AG04450 (cell line): Measurements from ENCODE around the gene CBLN2. TPM values are rescaled to one million over a fixed set of nuclear protein-coding genes. Genes with fewer than 3 reads are reported as not detected.

ENCODE experiments used
- CTCF ChIA-PET: fragments of 300-600, 350-600 bp; formaldehyde crosslinking; extraction: SDS; loops from one replicate; lab custom pipeline; 2022; ENCODE audit warnings: antibody characterized with exemption, inconsistent platforms; lab: Charles Lee
- POLR2A ChIA-PET: fragments of 350-600 bp; formaldehyde crosslinking; extraction: SDS; loops from one replicate; lab custom pipeline; 2021; ENCODE audit warnings: antibody characterized with exemption, inconsistent platforms; lab: Yijun Ruan, JAX
- DNase-seq: peaks from one replicate; pipeline ENCODE4 v3.0.0-alpha.2; 2011; ENCODE audit warnings: low read depth, low spot score
- H3K27ac ChIP-seq: one replicate; pipeline ENCODE4 v1.5.1; 2012; ENCODE audit warnings: low read depth, low read length, control low read depth
- H3K27me3 ChIP-seq: one replicate; pipeline ENCODE4 v1.6.0; 2012; ENCODE audit warnings: low read length; ENCODE audit not compliant: control insufficient read depth, insufficient read depth
- H3K4me3 ChIP-seq: 2 replicates; pipeline ENCODE4 v1.5.1; 2011; ENCODE audit warnings: mild to moderate bottlenecking, low read depth, low read length, control low read depth
- H3K9me3 ChIP-seq: 2 replicates; pipeline ENCODE4 v1.5.1; 2012; ENCODE audit warnings: low read length; ENCODE audit not compliant: control insufficient read depth, insufficient read depth
- CTCF ChIP-seq: IDR thresholded peaks from 2 replicates; pipeline ENCODE4 v1.5.1; 2011; ENCODE audit warnings: low read depth, low read length, control low read depth, inconsistent platforms
- polyA minus RNA-seq: library from RNA; depleted of rRNA, polyadenylated mRNA; stranded (reverse); fragments of >200 nt; gene quantifications from 2 replicates; pipeline ENCODE4 v1.2.3, GENCODE V29; 2011; rRNA and poly(A)+ RNA removed
- polyA plus RNA-seq: library from polyadenylated mRNA; depleted of rRNA; stranded (reverse); fragments of >200 nt; gene quantifications from 2 replicates; pipeline ENCODE4 v1.2.3, GENCODE V29; 2011; rRNA removed

CBLN2 gene
- 0.02 and 0.04 TPM in 2 replicates for polyA plus RNA-seq
- polyA minus RNA-seq: 0.14 TPM in 1 of 2 replicates, not detected in the other

GRCh38 chr18:72544092-72544886, at the start of gene CBLN2:
Gene CBLN2 (minus strand): TSS chr18:72544342. CDS start chr18:72542160, 2,182 bp downstream.
- 0 out of 2 replicates have a peak within 1 kb of the TSS, but pooled peaks have one; percentile 7 for H3K4me3 ChIP-seq

GRCh38 chr18:72588360-72588759, 44.2 kb upstream of the CBLN2 start:
- POLR2A ChIA-PET: no interaction called here
- Histone ChIP-seq H3K27ac (no peak overlapping the region), H3K27me3 (no peaks in the 10 kb centered on the region), H3K4me3 (no peak overlapping the region), H3K9me3 (peaks cover 15% of the 10 kb centered on the region)
- TF ChIP-seq CTCF: no peak
- CTCF ChIA-PET: no interaction called here
- DNase-seq: no peak

More at GRCh38 chr18:72544092-72544886, at the start of gene CBLN2:
- DNase-seq: peak; percentile 8
- Histone ChIP-seq H3K27me3 (peaks cover 21% of the 10 kb centered on the region), H3K9me3 (peaks cover 3% of the 10 kb centered on the region; the same call in 1 of the 2 replicates), H3K27ac (no peak within 1 kb of the TSS)
- CTCF ChIA-PET: interaction anchor here (0.6 to 1.2 kb wide), 4 partner anchors 14 to 1615 kb away, joined by 3 to 6 read pairs (median 4); no protein-coding TSS in a partner anchor
- POLR2A ChIA-PET: no interaction called here
- TF ChIP-seq CTCF: peak; percentile 75

GRCh38 chr18:72584787-72585186, 40.6 kb upstream of the CBLN2 start:
- no peak for TF ChIP-seq CTCF
- no peak overlapping the region for H3K4me3 ChIP-seq
- H3K27ac ChIP-seq: no peak overlapping the region
- no peaks in the 10 kb centered on the region for H3K27me3 ChIP-seq
- peaks cover 24% of the 10 kb centered on the region for H3K9me3 ChIP-seq
- no peak for DNase-seq
- ChIA-PET POLR2A (no interaction called here), CTCF (no interaction called here)

GRCh38 chr18:72581976-72582375, 37.8 kb upstream of the CBLN2 start:
- no peak for TF ChIP-seq CTCF
- ChIA-PET CTCF (no interaction called here), POLR2A (no interaction called here)
- H3K9me3 ChIP-seq: peaks cover 24% of the 10 kb centered on the region
- H3K4me3 ChIP-seq: no peak overlapping the region
- H3K27ac ChIP-seq: no peak overlapping the region
- no peak for DNase-seq
- H3K27me3 ChIP-seq: no peaks in the 10 kb centered on the region

GRCh38 chr18:72572896-72573295, 28.8 kb upstream of the CBLN2 start:
- H3K4me3 ChIP-seq: no peak overlapping the region
- H3K27me3 ChIP-seq: no peaks in the 10 kb centered on the region
- no peak for TF ChIP-seq CTCF
- peaks cover 4% of the 10 kb centered on the region for H3K9me3 ChIP-seq
- ChIA-PET POLR2A (no interaction called here), CTCF (no interaction called here)
- no peak for DNase-seq
- H3K27ac ChIP-seq: no peak overlapping the region
